ENCODE results near the gene CSTPP1. TPM values are rescaled to one million over a fixed set of nuclear protein-coding genes. Genes with fewer than 3 reads are reported as not detected.
"Not testable (repeated sequence)": the region's sequence is repeated elsewhere in the genome, so short reads cannot be mapped to it uniquely, and the experiment has no call there.

Gene CSTPP1
- total RNA-seq, 3 donors from 2014 or later: 13.4 to 43.6 (median 30.5) TPM

GRCh38 chr11:47087801-47088200 is 151.2 kb downstream of the CSTPP1 start:
- Histone ChIP-seq H3K36me3 (no peaks in the 10 kb centered on the region), H3K4me3 (no peak overlapping the region), H3K9me3 (no peaks in the 10 kb centered on the region), H3K27me3 (no peaks in the 10 kb centered on the region), H3K27ac (no peak overlapping the region), H3K4me1 (no peaks in the 10 kb centered on the region)
- no peak for DNase-seq (ENCODE audit: low spot score in 2 of 2)
- TF ChIP-seq CTCF (IDR thresholded peaks at IDR 0.05) (no peak), POLR2A (IDR thresholded peaks at IDR 0.05) (no peak), POLR2AphosphoS5 (IDR thresholded peaks at IDR 0.05) (no peak)
- intact Hi-C loops (cut with DNase I; ENCODE audit: low total_unique reads): no loop called here

- no peaks in the 10 kb centered on the region for H3K27me3 ChIP-seq
- no peak overlapping the region for H3K4me3 ChIP-seq
- no peak for TF ChIP-seq POLR2A (IDR thresholded peaks at IDR 0.05)
- no peak for TF ChIP-seq POLR2AphosphoS5 (IDR thresholded peaks at IDR 0.05)
- no peak for TF ChIP-seq CTCF (IDR thresholded peaks at IDR 0.05)
- no peaks in the 10 kb centered on the region for H3K36me3 ChIP-seq
- no peak overlapping the region for H3K27ac ChIP-seq
- DNase-seq (ENCODE audit: low spot score in 2 of 2): no peak
- H3K9me3 ChIP-seq: no peaks in the 10 kb centered on the region
- intact Hi-C loops (cut with DNase I; ENCODE audit: low total_unique reads): no loop called here
- no peaks in the 10 kb centered on the region for H3K4me1 ChIP-seq
These were observed 157.0 kb downstream of the CSTPP1 start for GRCh38 chr11:47093541-47093940.

GRCh38 chr11:47096871-47097270 is 160.3 kb downstream of the CSTPP1 start:
- H3K27me3 ChIP-seq; H3K9me3 ChIP-seq; H3K4me1 ChIP-seq; DNase-seq (ENCODE audit: low spot score in 2 of 2); H3K4me3 ChIP-seq; intact Hi-C loops (cut with DNase I; ENCODE audit: low total_unique reads); H3K36me3 ChIP-seq; H3K27ac ChIP-seq: not testable (repeated sequence)

GRCh38 chr11:47098223-47098622 is 161.7 kb downstream of the CSTPP1 start:
- DNase-seq (ENCODE audit: low spot score in 2 of 2); H3K4me1 ChIP-seq; intact Hi-C loops (cut with DNase I; ENCODE audit: low total_unique reads); H3K9me3 ChIP-seq; H3K27ac ChIP-seq; H3K36me3 ChIP-seq; H3K4me3 ChIP-seq; H3K27me3 ChIP-seq: not testable (repeated sequence)

- intact Hi-C loops (cut with DNase I; ENCODE audit: low total_unique reads): no loop called here
These were observed 162.8 kb downstream of the CSTPP1 start for GRCh38 chr11:47099214-47099917.

GRCh38 chr11:47099918-47100315 is 163.4 kb downstream of the CSTPP1 start:
- H3K36me3 ChIP-seq: no peaks in the 10 kb centered on the region
- no peaks in the 10 kb centered on the region for H3K9me3 ChIP-seq
- TF ChIP-seq POLR2A (IDR thresholded peaks at IDR 0.05) (no peak), POLR2AphosphoS5 (IDR thresholded peaks at IDR 0.05) (no peak), CTCF (IDR thresholded peaks at IDR 0.05) (no peak)
- intact Hi-C loops (cut with DNase I; ENCODE audit: low total_unique reads): no loop called here
- DNase-seq (ENCODE audit: low spot score in 2 of 2): no peak
- no peak overlapping the region for H3K4me3 ChIP-seq
- no peaks in the 10 kb centered on the region for H3K27me3 ChIP-seq
- H3K27ac ChIP-seq: no peak overlapping the region
- H3K4me1 ChIP-seq: no peaks in the 10 kb centered on the region

More at GRCh38 chr11:47099214-47099917, 162.8 kb downstream of the CSTPP1 start:
- Histone ChIP-seq H3K4me1 (no peaks in the 10 kb centered on the region), H3K27me3 (no peaks in the 10 kb centered on the region), H3K36me3 (no peaks in the 10 kb centered on the region), H3K27ac (no peak overlapping the region), H3K4me3 (no peak overlapping the region), H3K9me3 (no peaks in the 10 kb centered on the region)
- DNase-seq (ENCODE audit: low spot score in 2 of 2): no peak
- TF ChIP-seq CTCF (IDR thresholded peaks at IDR 0.05) (no peak), POLR2AphosphoS5 (IDR thresholded peaks at IDR 0.05) (no peak)
